CD4-positive, alpha-beta T cell treated with Interleukin-6 at 100 ng/mL for 8 hours (primary cell): Measurements from ENCODE around the gene STRADB.
"Not testable (repeated sequence)": the region's sequence is repeated elsewhere in the genome, so short reads cannot be mapped to it uniquely, and the experiment has no call there.

Experiments used
- DNase-seq: peaks from one replicate; pipeline ENCODE4 v3.0.0-alpha.2; 2020; ENCODE audit warnings: mixed read lengths, low spot score

The STRADB gene

DNA sequence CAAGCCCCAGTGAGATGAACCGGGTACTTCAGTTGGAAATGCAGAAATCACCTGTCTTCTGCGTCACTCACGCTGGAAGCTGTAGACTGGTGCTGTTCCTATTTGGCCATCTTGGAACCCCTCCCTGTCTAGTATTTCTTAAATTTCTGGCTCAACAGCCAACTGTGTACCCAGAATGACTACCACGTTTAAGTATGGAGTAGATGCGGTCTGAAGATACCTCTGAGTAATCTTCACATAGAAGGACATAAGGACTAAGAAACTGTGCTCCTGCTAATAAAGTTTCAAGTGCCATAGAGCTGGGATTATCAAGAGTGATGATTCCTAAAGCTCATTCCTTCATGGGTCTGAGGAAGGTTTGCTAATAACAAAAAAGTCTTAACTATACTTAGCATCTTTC, 20.7 kb upstream of the STRADB start:
- no peak for DNase-seq

- DNase-seq = peak; percentile 44
These were observed 19.4 kb upstream of the STRADB start for GRCh38 chr2:201432038-201432620.

DNA sequence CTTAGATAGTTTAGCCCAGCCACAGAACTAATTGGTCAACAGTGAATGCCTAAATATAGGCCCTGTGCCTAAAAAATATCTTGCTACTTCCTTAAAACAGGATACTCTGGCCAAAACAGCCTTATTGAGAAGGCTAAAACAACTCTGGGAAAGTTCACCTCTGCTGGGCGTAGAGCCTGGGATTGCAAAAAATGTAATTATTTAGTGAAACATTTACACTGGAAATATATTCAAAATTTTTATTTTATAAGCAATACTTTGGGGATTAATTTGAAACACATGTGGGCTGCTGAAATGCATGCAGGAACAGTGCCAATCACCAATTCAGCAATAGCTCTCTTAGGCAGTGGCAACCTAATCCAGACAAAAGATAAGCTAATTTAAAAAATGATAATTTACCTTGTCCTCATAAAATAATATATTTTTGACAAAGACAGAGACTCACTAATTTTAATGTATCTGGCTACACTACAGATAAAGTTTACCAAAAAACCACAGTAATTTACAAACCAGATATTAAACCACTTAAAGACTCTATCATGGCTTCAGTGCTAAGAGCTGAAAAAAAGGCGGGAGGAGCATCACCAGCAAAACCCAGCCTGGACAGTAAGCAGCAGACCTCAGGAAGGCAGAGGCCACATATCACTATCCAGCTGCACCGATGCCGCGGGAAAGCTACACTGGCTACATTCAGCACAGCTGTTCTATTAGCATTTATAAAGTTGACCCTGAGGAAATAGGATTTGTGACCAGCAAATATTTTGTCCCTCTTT, 18.7 kb upstream of the STRADB start:
- DNase-seq = no peak

- peak; percentile 18 for DNase-seq
These were observed 18.0 kb upstream of the STRADB start for GRCh38 chr2:201433394-201433995.

DNA sequence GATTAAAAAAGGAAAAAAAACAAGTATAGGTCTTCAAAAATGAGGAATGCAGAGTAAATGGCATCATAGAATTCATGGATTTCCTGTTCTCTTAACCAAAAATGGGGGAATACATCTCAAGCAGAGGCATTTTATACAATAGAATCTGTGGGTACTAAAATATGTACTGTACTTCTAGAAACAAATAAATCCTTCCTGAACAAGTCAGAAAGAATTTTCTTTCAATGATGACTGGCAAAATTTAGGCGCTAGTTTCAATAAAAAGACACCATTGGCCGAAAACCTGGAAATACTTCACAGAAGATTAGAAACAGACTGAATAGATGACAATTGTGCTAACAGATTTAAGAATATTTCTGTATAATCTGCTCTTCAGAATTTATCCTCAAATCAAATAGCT, 15.4 kb upstream of the STRADB start:
- no peak for DNase-seq

DNA sequence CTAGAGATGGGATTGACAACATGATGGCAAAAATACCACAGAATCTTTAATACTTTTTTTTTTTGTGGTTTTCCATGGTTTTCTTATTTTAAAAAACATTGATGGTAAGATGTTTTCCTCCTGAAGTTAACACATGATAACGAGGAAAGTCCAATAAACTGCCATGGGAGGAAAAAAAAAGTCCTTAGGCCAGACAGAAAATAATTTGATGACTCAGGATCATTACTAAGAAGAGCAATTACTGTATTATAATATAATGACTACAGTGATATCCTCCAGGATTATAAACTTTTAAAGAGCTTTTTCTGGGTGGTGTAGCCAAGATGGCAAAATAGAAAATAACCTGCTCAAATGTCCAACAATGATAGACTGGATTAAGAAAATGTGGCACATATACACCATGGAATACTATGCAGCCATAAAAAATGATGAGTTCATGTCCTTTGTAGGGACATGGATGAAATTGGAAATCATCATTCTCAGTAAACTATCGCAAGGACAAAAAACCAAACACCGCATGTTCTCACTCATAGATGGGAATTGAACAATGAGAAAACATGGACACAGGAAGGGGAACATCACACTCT, 12.1 kb upstream of the STRADB start:
- not testable (repeated sequence) for DNase-seq

DNA sequence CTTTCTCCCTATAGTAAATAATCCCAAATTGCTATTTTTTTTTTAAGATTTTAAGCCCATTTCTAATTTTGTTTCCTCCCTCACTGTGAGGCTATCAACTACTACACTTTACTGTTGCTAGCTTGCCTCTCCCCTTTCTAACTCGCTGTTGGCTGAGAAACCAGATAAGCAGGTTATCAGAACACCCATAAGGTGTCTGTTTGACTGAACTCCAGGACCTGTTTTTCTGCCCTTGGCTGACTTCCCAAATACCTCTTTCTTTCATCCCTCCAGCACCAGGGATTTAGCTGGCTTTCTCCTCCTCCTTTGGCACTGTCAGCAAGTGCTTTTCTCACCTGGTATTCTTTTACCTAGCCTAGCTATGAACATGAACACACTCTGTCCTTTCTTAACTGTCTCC, 11.4 kb upstream of the STRADB start:
- DNase-seq = no peak

GRCh38 chr2:201441409-201441808, 10.1 kb upstream of the STRADB start:
- DNase-seq = no peak

DNA sequence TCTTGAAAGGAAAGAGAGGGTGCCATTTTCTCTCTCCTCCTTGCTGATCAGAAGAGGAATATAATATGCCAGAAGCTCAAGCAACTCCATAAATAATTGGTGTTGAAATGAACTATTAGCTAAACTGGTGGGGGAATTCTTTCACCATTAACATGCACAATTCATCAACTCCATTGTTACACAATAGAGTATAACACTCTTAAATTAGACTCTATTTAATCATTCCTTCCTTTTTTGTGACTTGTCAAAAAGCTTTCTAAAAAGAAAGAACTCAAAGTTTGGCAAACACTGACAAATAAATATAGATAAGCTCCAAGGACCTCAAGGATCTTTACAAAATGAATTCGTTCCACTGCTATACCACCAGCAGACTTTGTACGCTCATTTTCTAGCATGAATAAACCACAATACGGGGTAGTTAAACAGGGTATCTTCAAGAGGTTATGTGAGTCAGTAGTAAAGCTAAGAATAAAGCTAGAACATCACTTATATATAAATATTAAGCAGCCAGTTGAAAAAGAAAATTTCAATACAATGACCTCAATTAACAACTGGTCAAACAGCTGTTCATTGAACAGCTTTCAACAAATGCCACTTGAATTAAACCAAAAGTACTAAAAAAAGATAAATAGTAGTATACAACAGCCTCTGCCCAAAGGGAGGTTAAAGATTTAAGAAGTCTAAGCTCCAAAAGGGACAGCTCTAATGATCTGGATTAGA, 6.6 kb upstream of the STRADB start:
- DNase-seq = no peak

- DNase-seq = peak; percentile 33
These were observed 4.5 kb upstream of the STRADB start for GRCh38 chr2:201447086-201447485.

DNA sequence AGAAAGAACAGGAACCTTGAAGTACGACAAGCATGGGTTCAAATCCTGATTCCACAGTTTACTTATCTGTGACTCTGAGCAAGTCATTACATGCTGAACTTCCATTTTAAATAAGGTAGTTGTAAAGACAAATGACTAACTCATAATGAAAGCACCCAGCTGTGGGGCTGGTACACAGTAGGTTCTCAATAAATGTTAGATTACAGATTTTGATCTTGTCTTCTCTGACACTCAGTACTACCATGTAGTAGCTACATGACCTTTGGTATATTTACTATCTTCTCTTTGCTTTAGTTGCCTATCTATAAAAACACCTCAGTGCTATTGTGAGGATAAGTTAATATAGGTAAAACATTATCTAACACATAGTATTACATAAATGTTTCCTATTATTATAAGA, 3.5 kb upstream of the STRADB start:
- DNase-seq = no peak

DNA sequence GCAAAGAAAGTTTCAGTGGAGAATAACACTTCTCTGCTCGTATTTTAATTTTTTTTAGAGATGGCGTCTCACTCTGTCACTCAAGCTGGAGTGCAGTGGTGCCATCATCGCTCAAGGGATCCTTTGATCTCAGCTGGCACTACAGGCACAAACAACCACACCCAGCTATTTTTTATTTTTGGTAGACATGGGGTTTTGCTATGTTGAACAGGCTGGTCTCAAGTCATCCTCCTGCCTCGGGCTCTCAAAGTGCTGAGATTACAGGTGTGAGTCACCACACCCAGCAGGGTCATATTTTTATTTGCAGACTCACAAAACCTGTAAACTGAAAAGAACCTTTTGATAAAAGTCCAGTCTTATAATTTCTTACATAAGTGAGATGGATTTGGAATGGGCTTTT, 2.8 kb upstream of the STRADB start:
- DNase-seq = peak; percentile 56

DNA sequence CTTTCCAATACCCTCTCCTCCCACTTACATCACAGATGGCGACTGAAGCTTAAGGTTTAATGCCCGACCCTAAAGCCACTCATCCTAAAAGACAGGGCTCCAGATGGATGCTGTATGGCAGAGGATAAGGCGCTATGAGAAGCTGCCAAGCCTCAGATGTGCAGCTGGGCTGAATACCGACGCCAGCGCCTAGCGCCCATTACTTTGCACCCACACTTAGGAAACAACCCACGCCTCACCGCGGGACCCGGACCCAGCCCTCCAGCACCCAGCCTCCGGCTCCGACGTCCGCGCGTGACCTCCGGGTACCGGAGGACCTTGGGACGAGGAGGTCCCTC, 617 bp upstream of the STRADB start:
- DNase-seq = no peak

DNA sequence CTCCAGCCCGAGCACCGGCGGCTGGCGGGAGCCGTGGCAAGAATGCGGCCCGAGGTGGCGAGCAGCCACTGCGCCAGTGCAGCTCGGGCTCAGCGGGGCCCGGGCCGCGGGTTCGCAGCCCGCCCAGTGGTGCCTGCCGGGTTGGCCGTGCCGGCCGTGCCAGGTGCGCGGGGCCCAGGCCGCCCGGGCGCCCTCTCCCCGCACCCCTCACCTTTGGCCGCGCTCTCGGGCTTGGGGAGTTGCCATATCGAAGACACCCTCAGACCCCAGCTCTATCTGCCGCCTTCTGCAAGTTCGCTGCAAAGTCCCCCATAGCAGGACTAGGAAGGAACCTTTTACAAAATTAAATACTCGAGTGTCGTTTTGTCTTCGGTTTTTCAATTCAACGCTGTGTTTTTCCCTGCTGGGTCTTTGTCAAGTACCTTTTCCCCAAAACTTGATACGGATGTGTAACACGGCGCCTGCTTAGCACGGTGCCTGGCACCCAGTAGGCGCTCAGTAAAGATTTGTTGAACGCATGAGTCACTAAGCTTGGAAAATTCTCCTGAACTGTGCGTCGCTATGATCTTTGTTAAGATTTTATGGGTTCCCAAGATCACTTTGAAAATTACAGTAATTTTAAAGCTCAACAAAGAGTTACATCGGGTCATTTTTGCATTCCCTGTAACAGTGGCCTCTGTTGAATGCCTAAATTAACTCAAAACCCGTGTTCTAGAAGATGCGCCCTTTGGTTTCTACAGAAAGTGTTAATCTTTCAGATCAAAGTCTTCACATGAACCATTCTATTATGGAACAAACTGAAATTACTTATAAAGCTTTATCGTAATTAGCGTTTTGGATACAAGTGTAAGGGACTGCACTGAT, 750 bp downstream of the STRADB start:
- DNase-seq = no peak

- no peak for DNase-seq
These were observed 1.5 kb downstream of the STRADB start for GRCh38 chr2:201452922-201453643.

- no peak for DNase-seq
These were observed 6.8 kb downstream of the STRADB start for GRCh38 chr2:201458381-201458780.

DNA sequence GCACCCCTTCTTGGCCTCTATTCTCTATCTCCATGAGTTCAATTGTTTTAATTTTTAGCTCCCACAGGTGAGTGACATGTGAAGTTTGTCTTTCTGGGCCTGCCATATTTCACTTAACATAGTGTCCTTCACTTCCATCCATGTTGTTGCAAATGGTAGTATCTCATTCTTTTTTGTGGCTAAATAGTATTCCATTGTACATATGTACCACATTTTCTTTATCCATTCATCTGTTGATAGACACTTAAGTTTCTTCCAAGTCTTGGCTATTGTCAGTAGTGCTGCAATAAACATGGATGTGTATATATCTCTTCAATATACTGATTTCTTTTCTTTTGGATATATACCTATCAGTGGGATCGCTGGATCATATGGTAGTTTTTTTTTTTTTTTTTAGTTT, 9.0 kb downstream of the STRADB start:
- DNase-seq = no peak

DNA sequence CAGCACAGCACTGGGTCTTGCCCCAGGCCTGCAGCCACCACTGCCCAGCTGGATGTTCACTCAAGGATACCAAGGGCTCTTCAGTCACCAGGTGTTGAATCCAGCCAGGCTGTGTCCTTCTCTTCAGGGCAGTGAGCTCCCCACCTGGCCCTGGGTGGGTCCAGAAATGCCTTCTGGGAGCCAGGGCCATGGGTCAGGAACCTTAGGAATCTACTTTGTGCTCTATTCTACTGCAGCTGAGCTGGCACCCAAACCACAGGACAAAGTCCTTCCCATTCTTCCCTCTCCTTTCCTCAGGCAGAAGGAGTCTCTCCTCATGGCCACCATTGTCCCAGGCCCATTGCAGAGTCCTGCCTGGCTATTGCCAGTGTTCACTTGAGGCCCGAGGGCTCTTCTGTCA, 13.0 kb downstream of the STRADB start:
- DNase-seq = no peak

DNA sequence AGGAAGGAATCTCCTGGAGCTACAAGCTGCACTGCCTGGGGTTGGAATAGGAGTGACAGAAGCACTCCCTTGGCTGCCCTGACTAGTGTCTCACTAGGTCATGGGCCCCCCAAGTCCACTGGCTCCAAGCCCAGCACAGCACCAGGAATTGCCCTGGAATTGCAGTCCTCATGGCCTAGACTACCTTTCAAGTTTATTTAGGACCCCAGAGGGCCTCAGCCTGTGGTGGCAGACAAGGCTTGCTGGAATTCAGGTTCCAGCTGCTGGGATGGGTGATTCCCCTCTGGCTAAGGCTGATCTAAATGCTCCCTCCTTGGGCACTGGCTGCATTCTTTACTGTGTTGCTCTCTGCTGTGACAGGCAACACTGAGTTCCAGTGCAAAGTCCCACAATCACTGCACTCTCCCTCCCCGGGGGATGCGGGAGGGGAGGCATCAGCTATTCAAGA, 14.0 kb downstream of the STRADB start:
- DNase-seq = no peak

DNA sequence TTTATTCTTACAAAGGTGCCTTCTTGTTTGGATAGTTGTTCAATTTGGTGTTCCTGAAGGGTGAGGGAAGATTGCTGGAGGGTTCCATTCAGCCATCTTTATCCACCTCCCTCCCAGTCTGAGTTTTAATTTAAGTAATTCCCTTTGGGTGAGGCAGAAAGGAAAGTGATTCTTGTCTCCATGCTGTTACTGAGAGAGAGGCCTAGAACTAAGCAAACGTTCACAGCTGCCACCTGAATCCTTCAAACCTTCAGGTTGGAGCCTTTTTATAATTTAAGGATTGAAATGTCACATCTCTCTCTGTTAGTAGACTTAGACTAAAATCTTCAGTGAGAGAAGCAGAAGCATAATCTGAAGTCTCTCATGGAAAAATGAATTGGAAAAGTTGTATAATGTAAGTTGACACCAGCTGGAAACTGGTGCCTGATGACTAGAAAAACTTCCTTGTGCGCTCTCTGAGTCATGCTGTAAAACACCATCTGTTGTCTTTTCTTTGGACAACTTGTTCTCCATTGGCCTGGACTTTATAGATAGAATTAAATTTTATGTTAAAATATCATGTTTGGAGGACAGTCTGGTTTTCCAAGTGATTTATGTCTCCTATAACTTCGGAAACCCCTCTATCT, 14.6 kb downstream of the STRADB start:
- DNase-seq = no peak
